ENCODE measurements around the gene EFNB1.
"Not testable (repeated sequence)": the region's sequence is repeated elsewhere in the genome, so short reads cannot be mapped to it uniquely, and the experiment has no call there.

EFNB1 gene

GRCh38 chrX:68828740-68829581 lies at the start of gene EFNB1:
EFNB1 (plus strand) TSS chrX:68829021; CDS start chrX:68829777, 756 bp downstream.
- DNase-seq: peak; percentile 70

GRCh38 chrX:68781295-68781694 lies 47.5 kb upstream of the EFNB1 start:
- not testable (repeated sequence) for DNase-seq

GRCh38 chrX:68784816-68785215 lies 44.0 kb upstream of the EFNB1 start:
- DNase-seq: no peak

GRCh38 chrX:68786581-68786980 lies 42.2 kb upstream of the EFNB1 start:
- not testable (repeated sequence) for DNase-seq

GRCh38 chrX:68789966-68790365 lies 38.9 kb upstream of the EFNB1 start:
- no peak for DNase-seq

- DNase-seq: no peak
Observed at GRCh38 chrX:68792083-68792482, 36.7 kb upstream of the EFNB1 start.

GRCh38 chrX:68794461-68794860 lies 34.4 kb upstream of the EFNB1 start:
- no peak for DNase-seq

- no peak for DNase-seq
Observed at GRCh38 chrX:68795741-68796140, 33.1 kb upstream of the EFNB1 start.

- DNase-seq: not testable (repeated sequence)
Observed at GRCh38 chrX:68798400-68798799, 30.4 kb upstream of the EFNB1 start.

- no peak for DNase-seq
Observed at GRCh38 chrX:68801737-68802290, 27.0 kb upstream of the EFNB1 start.

GRCh38 chrX:68807818-68808217 lies 21.0 kb upstream of the EFNB1 start:
- DNase-seq: no peak

GRCh38 chrX:68808686-68809357 lies 20.0 kb upstream of the EFNB1 start:
- DNase-seq: no peak

- DNase-seq: no peak
Observed at GRCh38 chrX:68820476-68821110, 8.2 kb upstream of the EFNB1 start.

- DNase-seq: no peak
Observed at GRCh38 chrX:68821616-68822015, 7.2 kb upstream of the EFNB1 start.

- DNase-seq: no peak
Observed at GRCh38 chrX:68822641-68823410, 6.0 kb upstream of the EFNB1 start.

- no peak for DNase-seq
Observed at GRCh38 chrX:68823413-68824151, 5.2 kb upstream of the EFNB1 start.

- no peak for DNase-seq
Observed at GRCh38 chrX:68824152-68824433, 4.7 kb upstream of the EFNB1 start.

GRCh38 chrX:68824565-68825125 lies 4.2 kb upstream of the EFNB1 start:
- no peak for DNase-seq

- DNase-seq: no peak
Observed at GRCh38 chrX:68826113-68826980, 2.5 kb upstream of the EFNB1 start.

- no peak for DNase-seq
Observed at GRCh38 chrX:68827256-68827655, 1.6 kb upstream of the EFNB1 start.
